Osteocyte (in vitro differentiated cells): Measurements from ENCODE around the gene SUSD1. TPM values are rescaled to one million over a fixed set of nuclear protein-coding genes. Genes with fewer than 3 reads are reported as not detected.

ENCODE experiments used
- DNase-seq: peaks from one replicate; pipeline ENCODE4 v3.0.0; 2021; ENCODE audit warnings: mixed read lengths; ENCODE audit not compliant: unreplicated experiment; ENCODE audit errors: extremely low spot score
- H3K27ac Mint-ChIP-seq: one replicate; pipeline ENCODE4 v1.8.0; 2021; ENCODE audit warnings: mild to moderate bottlenecking, mixed read lengths; ENCODE audit not compliant: unreplicated experiment
- H3K27me3 Mint-ChIP-seq: one replicate; pipeline ENCODE4 v1.8.0; 2021; ENCODE audit warnings: mixed read lengths; ENCODE audit not compliant: unreplicated experiment
- H3K36me3 Mint-ChIP-seq: one replicate; pipeline ENCODE4 v1.8.0; 2021; ENCODE audit warnings: mixed read lengths; ENCODE audit not compliant: unreplicated experiment
- H3K4me1 Mint-ChIP-seq: one replicate; pipeline ENCODE4 v1.8.0; 2021; ENCODE audit warnings: mixed read lengths; ENCODE audit not compliant: unreplicated experiment
- H3K4me3 Mint-ChIP-seq: one replicate; pipeline ENCODE4 v1.8.0; 2021; ENCODE audit warnings: mild to moderate bottlenecking, moderate library complexity, mixed read lengths; ENCODE audit not compliant: unreplicated experiment
- H3K9me3 Mint-ChIP-seq: one replicate; pipeline ENCODE4 v1.8.0; 2021; ENCODE audit warnings: mixed read lengths; ENCODE audit not compliant: unreplicated experiment
- CTCF ChIP-seq: fragments of 200-600 bp; sonication (generic); IDR thresholded peaks from 2 replicates; pipeline ENCODE4 v1.5.0; 2021; ENCODE audit warnings: antibody characterized with exemption, mild to moderate bottlenecking, moderate library complexity
- total RNA-seq: library from RNA; stranded (reverse); gene quantifications from 2 replicates; pipeline ENCODE4 v1.2.1, GENCODE V29; 2021

SUSD1 gene
- total RNA-seq, 1 donor from 2014 or later, result 13.4 TPM

- H3K4me1 Mint-ChIP-seq, result peaks cover 20% of the 10 kb centered on the region
These were observed 17.1 kb downstream of the SUSD1 start for GRCh38 chr9:112157961-112158360.

GRCh38 chr9:112157087-112157486 lies 18.0 kb downstream of the SUSD1 start:
- Mint-ChIP-seq H3K9me3 (no peaks in the 10 kb centered on the region), H3K36me3 (peaks cover 4% of the 10 kb centered on the region), H3K4me1 (peaks cover 17% of the 10 kb centered on the region), H3K27me3 (no peaks in the 10 kb centered on the region), H3K4me3 (no peak overlapping the region), H3K27ac (no peak overlapping the region)
- TF ChIP-seq CTCF, result no peak
- DNase-seq, result no peak

More at GRCh38 chr9:112157961-112158360, 17.1 kb downstream of the SUSD1 start:
- Mint-ChIP-seq H3K27me3 (no peaks in the 10 kb centered on the region), H3K9me3 (no peaks in the 10 kb centered on the region), H3K36me3 (peaks cover 4% of the 10 kb centered on the region), H3K27ac (no peak overlapping the region), H3K4me3 (no peak overlapping the region)
- DNase-seq, result no peak
- TF ChIP-seq CTCF, result no peak

GRCh38 chr9:112149211-112149610 lies 25.9 kb downstream of the SUSD1 start:
- Mint-ChIP-seq H3K36me3 (peaks cover 15% of the 10 kb centered on the region), H3K9me3 (no peaks in the 10 kb centered on the region), H3K27ac (no peak overlapping the region), H3K4me1 (no peaks in the 10 kb centered on the region), H3K27me3 (no peaks in the 10 kb centered on the region), H3K4me3 (no peak overlapping the region)
- no peak for DNase-seq
- TF ChIP-seq CTCF, result no peak

- Mint-ChIP-seq H3K9me3 (no peaks in the 10 kb centered on the region), H3K27ac (no peak overlapping the region), H3K27me3 (no peaks in the 10 kb centered on the region), H3K4me3 (no peak overlapping the region), H3K4me1 (no peaks in the 10 kb centered on the region), H3K36me3 (peaks cover 19% of the 10 kb centered on the region)
- no peak for TF ChIP-seq CTCF
- DNase-seq, result no peak
These were observed 29.2 kb downstream of the SUSD1 start for GRCh38 chr9:112145886-112146285.

GRCh38 chr9:112144807-112145206 lies 30.3 kb downstream of the SUSD1 start:
- TF ChIP-seq CTCF, result no peak
- H3K36me3 Mint-ChIP-seq, result peaks cover 19% of the 10 kb centered on the region
- H3K4me3 Mint-ChIP-seq, result no peak overlapping the region
- no peaks in the 10 kb centered on the region for H3K27me3 Mint-ChIP-seq
- H3K27ac Mint-ChIP-seq, result no peak overlapping the region
- H3K9me3 Mint-ChIP-seq, result no peaks in the 10 kb centered on the region
- DNase-seq, result no peak
- no peaks in the 10 kb centered on the region for H3K4me1 Mint-ChIP-seq
